Kidney (tissue), 22 donors: ENCODE measurements around the gene ATP7A. TPM values are rescaled to one million over a fixed set of nuclear protein-coding genes. Genes with fewer than 3 reads are reported as not detected.
"Not testable (repeated sequence)": the region's sequence is repeated elsewhere in the genome, so short reads cannot be mapped to it uniquely, and the experiment has no call there.

ENCODE experiments used
- DNase-seq, 5 donors: peaks; one replicate each; pipeline ENCODE4 v3.0.0-alpha.2; 2013 to 2020
- FAIRE-seq: peaks from 2 replicates; lab custom pipeline; 2012; peaks lifted over from hg19 to GRCh38; lab: Jason Lieb, UNC
- H3K27ac ChIP-seq, 2 donors: one replicate each; pipeline ENCODE4 v1.7.0; 2013; ENCODE audit warnings: low read depth in 2 of 2, low read length in 2 of 2, inconsistent platforms in 1 of 2
- H3K27me3 ChIP-seq: one replicate; pipeline ENCODE4 v1.7.1; 2013; ENCODE audit warnings: low read length, inconsistent platforms; ENCODE audit not compliant: control insufficient read depth, insufficient read depth
- H3K36me3 ChIP-seq, 3 donors: one replicate each; pipeline versions ENCODE4 v1.7.0 to v1.7.1; 2013; ENCODE audit warnings: low read length in 3 of 3, control low read depth in 1 of 3, inconsistent platforms in 1 of 3; ENCODE audit not compliant: insufficient read depth in 3 of 3, control insufficient read depth in 2 of 3
- H3K4me1 ChIP-seq, 3 donors: one replicate each; pipeline versions ENCODE4 v1.7.0 to v1.7.1; 2013; ENCODE audit warnings: low read length in 3 of 3, inconsistent platforms in 1 of 3, low read depth in 1 of 3; ENCODE audit not compliant: control insufficient read depth in 2 of 3, insufficient read depth in 2 of 3
- H3K4me3 ChIP-seq, 3 donors: one replicate each; pipeline versions ENCODE4 v1.7.0 to v1.8.1; 2013; ENCODE audit warnings: low read length in 3 of 3, control low read depth in 1 of 3, inconsistent platforms in 1 of 3
- H3K9ac ChIP-seq, 3 donors: one replicate each; pipeline versions ENCODE4 v1.7.0 to v1.7.1; 2013; ENCODE audit warnings: low read length in 3 of 3, control low read depth in 1 of 3, inconsistent platforms in 1 of 3
- H3K9me3 ChIP-seq, 3 donors: one replicate each; pipeline versions ENCODE4 v1.7.0 to v1.7.1; 2013; ENCODE audit warnings: low read length in 3 of 3, control low read depth in 1 of 3, inconsistent platforms in 1 of 3; ENCODE audit not compliant: control insufficient read depth in 2 of 3, insufficient read depth in 1 of 3
- intact Hi-C: fragments of 100-400 bp; cut with DNase I; formaldehyde crosslinking; loops from one replicate; pipeline ENCODE4 v1.11.1; 2022
- long read RNA-seq, 10 donors: library from polyadenylated mRNA in 1 of 10; unstranded in 1 of 10; transcript quantifications; one replicate each; pipeline ENCODE4 v2.0.0 and lab custom pipeline, GENCODE V29; 2021 to 2026
- polyA plus RNA-seq: library from polyadenylated mRNA; stranded (reverse); fragments of 350-450 nt; fragmentation: Illumina TruSeq; extraction: RNeasy Lipid Tissue Mini Kit (QIAGEN cat#74804); gene quantifications from one replicate; pipeline ENCODE4 v1.2.3, GENCODE V29; 2014; ENCODE audit warnings: low read depth, low replicate concordance; ENCODE audit not compliant: insufficient read depth
- total RNA-seq: library from RNA; stranded (reverse); fragmentation: NEBNext Ultra II Directional; extraction: Animal tissue kit (Norgen Biotek cat#: 25700); gene quantifications from one replicate; pipeline ENCODE4 v1.2.1, GENCODE V29; 2021
- TF ChIP-seq, protein P1 (sequence below): IDR thresholded peaks from 3 replicates; pipeline ENCODE4 v1.5.1; 2012; ENCODE audit warnings: mild to moderate bottlenecking, moderate library complexity, borderline replicate concordance; ENCODE audit not compliant: insufficient read depth; ENCODE audit errors: extremely low read depth
- donor health status: control.
- donor health status: control.
- donor health status: control.
- donor health status: control.
- donor health status: control.
- donor health status: DM: yes; HTN: yes; CAD: no.
- donor health status: Normal renal cell carcinoma (clear cell type).

ATP7A gene
- total RNA-seq, result 11.9 TPM
- 1.9 TPM for polyA plus RNA-seq
- long read RNA-seq, donor 1, result 0 reads
- long read RNA-seq, donor 2, full-length matches to known transcripts, result 1 of 1 reads
- long read RNA-seq, donor 2, partial matches to known transcripts, result 0 of 1 reads
- long read RNA-seq, donor 2, other reads (novel, unspliced or antisense), result 0 of 1 reads
- long read RNA-seq, donor 3, partial matches to known transcripts, result 15 of 15 reads
- long read RNA-seq, donor 3, other reads (novel, unspliced or antisense), result 0 of 15 reads
- long read RNA-seq, donor 4, full-length matches to known transcripts, result 1 of 1 reads
- long read RNA-seq, donor 4, partial matches to known transcripts, result 0 of 1 reads
- long read RNA-seq, donor 4, other reads (novel, unspliced or antisense), result 0 of 1 reads
- long read RNA-seq, donor 5, result 0 reads
- long read RNA-seq, donor 6, result 0 reads
- long read RNA-seq, donor 7, full-length matches to known transcripts, result 3 of 3 reads
- long read RNA-seq, donor 7, partial matches to known transcripts, result 0 of 3 reads
- long read RNA-seq, donor 7, other reads (novel, unspliced or antisense), result 0 of 3 reads
- long read RNA-seq, donor 8, result 0 reads
- long read RNA-seq, donor 9, result 0 reads
- long read RNA-seq, donor 10, result 0 reads

DNA sequence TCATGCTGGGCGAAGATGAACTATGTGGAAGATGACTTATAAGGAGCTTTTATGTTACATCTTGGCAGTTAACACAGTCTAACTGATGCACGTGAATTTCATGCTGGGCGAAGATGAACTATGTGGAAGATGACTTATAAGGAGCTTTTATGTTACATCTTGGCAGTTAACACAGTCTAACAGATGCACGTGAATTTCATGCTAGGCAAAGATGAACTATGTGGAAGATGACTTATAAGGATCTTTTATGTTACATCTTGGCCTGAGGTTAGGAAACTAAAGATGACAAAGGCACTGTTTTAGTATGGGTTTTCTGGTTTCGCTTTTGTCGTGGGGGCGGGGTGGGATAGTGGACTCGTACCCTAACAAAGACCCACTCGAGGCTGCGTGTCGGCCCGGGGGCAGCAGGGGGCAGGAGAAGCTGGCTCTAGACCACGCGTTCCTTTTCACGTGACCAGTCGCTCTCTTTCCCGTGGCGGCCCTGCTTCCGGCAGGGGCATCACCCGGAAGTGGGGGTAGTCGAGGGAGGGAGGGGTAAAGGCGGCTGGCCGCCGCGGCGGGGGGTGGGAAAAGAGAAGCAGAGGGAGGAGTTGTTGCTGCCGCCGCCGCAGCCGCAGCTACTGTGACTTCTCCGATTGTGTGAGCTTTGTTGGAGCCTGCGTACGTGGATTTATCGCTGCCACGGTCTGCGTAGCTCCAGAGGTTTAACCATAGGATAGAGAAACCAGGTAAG, at the start of gene ATP7A:
Gene ATP7A (plus strand): TSS at position 586 of the 733 bp plus-strand sequence. CDS start 60,949 bp downstream, outside the sequence.
- DNase-seq (peak; percentile 92 to 96 (median 94)), FAIRE-seq (no peak)
- H3K36me3 ChIP-seq, result no peaks in the 10 kb centered on the region
- no peaks in the 10 kb centered on the region for H3K9me3 ChIP-seq
- no peaks in the 10 kb centered on the region for H3K27me3 ChIP-seq
- intact Hi-C loops, result no loop called here
- H3K9ac ChIP-seq, result peak within 1 kb of the TSS; percentile 89 to 98 (median 92)
- peak within 1 kb of the TSS; percentile 94 to 97 (median 96) for H3K4me3 ChIP-seq
- peak within 1 kb of the TSS; percentile 76 to 86 for H3K27ac ChIP-seq
- no peaks in the 10 kb centered on the region for H3K4me1 ChIP-seq
- TF ChIP-seq, protein P1, sequence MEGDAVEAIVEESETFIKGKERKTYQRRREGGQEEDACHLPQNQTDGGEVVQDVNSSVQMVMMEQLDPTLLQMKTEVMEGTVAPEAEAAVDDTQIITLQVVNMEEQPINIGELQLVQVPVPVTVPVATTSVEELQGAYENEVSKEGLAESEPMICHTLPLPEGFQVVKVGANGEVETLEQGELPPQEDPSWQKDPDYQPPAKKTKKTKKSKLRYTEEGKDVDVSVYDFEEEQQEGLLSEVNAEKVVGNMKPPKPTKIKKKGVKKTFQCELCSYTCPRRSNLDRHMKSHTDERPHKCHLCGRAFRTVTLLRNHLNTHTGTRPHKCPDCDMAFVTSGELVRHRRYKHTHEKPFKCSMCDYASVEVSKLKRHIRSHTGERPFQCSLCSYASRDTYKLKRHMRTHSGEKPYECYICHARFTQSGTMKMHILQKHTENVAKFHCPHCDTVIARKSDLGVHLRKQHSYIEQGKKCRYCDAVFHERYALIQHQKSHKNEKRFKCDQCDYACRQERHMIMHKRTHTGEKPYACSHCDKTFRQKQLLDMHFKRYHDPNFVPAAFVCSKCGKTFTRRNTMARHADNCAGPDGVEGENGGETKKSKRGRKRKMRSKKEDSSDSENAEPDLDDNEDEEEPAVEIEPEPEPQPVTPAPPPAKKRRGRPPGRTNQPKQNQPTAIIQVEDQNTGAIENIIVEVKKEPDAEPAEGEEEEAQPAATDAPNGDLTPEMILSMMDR, result peak; percentile 47

DNA sequence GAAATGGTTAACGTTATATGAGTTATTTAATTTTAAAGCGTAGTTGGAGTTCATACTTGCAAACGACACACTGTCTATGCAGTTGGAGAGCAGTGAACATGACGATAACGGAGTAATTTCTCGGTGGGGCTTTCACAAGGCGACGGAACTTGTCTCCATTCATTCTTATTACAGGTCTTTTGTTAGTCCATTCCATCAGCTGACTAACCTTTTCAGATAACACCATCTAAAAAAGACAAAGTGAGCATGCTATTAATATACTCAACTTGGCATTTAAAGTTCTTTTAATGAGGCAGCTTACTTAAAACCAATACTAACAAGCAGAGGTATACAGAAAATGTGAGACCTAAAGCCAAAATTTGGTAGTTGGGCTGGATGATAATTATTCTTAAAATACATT, 35.1 kb upstream of the ATP7A start:
- DNase-seq (no peak), FAIRE-seq (no peak)
- intact Hi-C loops, result no loop called here
- TF ChIP-seq, protein P1, result no peak
- no peak overlapping the region for H3K9ac ChIP-seq
- no peaks in the 10 kb centered on the region for H3K4me1 ChIP-seq
- H3K27me3 ChIP-seq, result no peaks in the 10 kb centered on the region
- no peaks in the 10 kb centered on the region for H3K9me3 ChIP-seq
- no peaks in the 10 kb centered on the region for H3K36me3 ChIP-seq
- no peak overlapping the region for H3K27ac ChIP-seq
- no peak overlapping the region for H3K4me3 ChIP-seq

DNA sequence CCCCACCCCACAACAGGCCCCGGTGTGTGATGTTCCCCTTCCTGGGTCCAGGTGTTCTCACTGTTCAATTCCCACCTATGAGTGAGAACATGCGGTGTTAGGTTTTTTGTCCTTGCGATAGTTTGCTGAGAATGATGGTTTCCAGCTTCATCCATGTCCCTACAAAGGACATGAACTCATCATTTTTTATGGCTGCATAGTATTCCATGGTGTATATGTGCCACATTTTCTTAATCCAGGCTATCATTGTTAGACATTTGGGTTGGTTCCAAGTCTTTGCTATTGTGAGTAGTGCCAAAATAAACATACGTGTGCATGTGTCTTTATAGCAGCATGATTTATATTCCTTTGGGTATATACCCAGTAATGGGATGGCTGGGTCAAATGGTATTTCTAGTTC, 29.1 kb upstream of the ATP7A start:
- intact Hi-C loops, H3K9me3 ChIP-seq, H3K36me3 ChIP-seq, H3K27ac ChIP-seq, H3K4me1 ChIP-seq, H3K27me3 ChIP-seq, H3K9ac ChIP-seq, DNase-seq, H3K4me3 ChIP-seq, FAIRE-seq: not testable (repeated sequence)

DNA sequence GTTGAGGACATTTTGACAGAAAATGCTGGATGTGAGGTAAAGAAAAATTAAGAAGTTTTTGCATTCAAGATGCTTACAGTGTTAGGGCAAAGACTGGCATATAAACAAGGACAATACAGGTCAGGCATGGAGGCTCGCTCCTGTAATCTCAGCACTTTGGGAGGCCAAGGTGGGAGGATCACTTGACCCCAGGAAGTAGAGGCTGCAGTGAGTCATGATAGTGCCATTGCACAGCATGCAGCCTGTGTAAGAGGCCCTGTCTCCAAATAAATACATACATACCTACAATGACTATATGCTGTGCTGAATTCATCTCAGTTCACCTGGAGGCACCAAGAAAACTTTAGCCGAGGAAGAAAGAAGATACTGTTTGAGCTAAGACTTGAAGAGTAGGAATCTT, 17.6 kb upstream of the ATP7A start:
- H3K36me3 ChIP-seq, result no peaks in the 10 kb centered on the region
- no peaks in the 10 kb centered on the region for H3K4me1 ChIP-seq
- H3K4me3 ChIP-seq, result no peak overlapping the region
- intact Hi-C loops, result no loop called here
- H3K9me3 ChIP-seq, result no peaks in the 10 kb centered on the region
- H3K27me3 ChIP-seq, result no peaks in the 10 kb centered on the region
- H3K9ac ChIP-seq, result no peak overlapping the region
- TF ChIP-seq, protein P1, result no peak
- no peak for FAIRE-seq
- no peak overlapping the region for H3K27ac ChIP-seq
- no peak for DNase-seq
